HG03558 (cell line): ENCODE results near the gene GRK5.
"Not testable (repeated sequence)": the region's sequence is repeated elsewhere in the genome, so short reads cannot be mapped to it uniquely, and the experiment has no call there.

ENCODE experiments used
- ATAC-seq: cut with Tn5 transposase; IDR thresholded peaks from one replicate; pipeline ENCODE4 v1.9.1; 2021; ENCODE audit warnings: moderate number of reproducible peaks; ENCODE audit not compliant: unreplicated experiment; ENCODE audit errors: extremely low read depth

The GRK5 gene

GRCh38 chr10:119269737-119270136 lies 62.4 kb downstream of the GRK5 start:
- ATAC-seq = no peak

DNA sequence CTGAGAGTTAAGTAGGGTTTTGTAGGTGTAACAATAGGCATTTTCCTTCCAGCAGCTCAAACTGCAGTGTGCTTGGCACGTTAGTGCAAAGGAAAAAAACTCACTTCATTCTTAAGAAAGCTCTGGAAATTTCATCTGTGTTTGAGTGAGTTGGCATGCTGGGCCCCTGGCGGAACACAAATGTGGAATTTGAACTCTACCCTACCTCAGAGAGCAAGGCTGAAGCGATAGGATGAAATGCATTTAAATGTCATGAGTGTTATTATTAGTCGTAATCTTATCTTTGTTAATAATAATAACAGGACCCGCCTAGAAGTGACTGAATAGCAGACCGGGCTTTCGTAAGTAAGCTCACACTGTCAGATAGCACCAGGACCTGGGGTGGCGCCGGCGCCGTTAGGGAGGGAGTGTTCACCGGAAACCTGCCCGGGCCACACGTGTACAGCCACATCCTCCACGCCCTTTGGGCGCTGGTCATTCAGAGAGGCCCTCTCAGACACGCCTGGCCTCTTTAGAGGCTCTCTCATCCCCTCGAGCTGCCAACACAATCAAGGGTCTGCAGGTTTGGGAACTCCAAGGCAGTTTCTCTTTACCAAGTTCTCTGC lies 63.5 kb downstream of the GRK5 start:
- peak; percentile 41 for ATAC-seq

DNA sequence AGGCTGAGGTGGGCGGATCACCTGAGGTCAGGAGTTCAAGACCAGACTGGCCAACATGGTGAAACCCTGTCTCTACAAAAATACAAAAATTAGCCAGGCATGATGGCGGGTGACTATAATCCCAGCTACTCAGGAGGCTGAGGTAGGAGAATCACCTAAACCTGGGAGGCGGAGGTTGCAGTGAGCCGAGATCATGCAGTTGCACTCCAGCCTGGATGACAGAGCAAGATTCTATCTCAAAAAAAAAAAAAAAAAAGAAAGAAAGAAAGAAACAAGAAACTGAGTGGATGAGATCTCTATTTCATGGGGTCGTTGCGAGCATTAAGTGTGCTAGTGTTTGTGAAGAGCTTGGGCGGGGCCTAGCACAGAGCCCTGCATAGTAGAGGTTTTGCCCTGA lies 65.0 kb downstream of the GRK5 start:
- ATAC-seq = not testable (repeated sequence)

DNA sequence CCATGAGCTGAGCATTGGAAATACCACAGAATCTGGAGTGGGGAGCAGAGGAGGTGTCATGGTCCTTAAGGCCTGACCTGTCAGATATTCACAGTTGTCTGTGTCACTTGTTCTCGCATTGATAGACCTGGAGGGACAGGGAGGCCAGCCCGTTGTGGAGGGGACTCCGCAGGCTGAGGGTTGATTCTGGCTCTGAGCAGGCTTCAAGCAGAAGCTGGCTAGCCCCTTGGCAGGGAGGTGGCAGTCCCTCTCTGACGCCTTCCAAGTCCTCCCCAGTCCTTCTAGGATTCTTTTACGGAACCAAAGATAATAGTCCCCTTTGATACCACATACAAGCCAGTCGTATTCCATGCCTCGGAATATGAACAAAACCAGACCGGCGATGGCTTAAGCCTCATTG lies 65.4 kb downstream of the GRK5 start:
- no peak for ATAC-seq

DNA sequence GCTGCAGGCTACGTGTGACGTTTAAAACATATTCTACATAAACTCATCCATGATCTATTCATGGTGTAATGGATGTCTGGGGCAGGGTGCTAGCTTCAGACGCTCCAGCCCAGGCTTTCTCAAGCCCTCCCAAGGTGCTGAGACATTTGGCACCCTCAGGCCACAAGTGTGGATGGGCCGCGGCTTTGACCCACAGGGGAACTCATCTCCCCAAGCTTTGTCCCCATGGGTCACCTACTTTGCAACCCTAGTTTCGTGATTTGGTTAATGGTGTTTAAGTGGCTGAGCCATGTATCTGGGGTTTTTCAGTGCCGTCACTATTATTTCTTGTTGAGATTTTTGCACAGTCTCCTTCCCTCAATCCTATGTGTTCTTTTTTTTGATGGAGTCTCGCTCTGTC lies 66.0 kb downstream of the GRK5 start:
- ATAC-seq = no peak

GRCh38 chr10:119274519-119275045 lies 67.2 kb downstream of the GRK5 start:
- ATAC-seq = no peak

GRCh38 chr10:119275085-119275484 lies 67.7 kb downstream of the GRK5 start:
- no peak for ATAC-seq

- ATAC-seq = not testable (repeated sequence)
Observed at GRCh38 chr10:119276194-119276593, 68.8 kb downstream of the GRK5 start.

DNA sequence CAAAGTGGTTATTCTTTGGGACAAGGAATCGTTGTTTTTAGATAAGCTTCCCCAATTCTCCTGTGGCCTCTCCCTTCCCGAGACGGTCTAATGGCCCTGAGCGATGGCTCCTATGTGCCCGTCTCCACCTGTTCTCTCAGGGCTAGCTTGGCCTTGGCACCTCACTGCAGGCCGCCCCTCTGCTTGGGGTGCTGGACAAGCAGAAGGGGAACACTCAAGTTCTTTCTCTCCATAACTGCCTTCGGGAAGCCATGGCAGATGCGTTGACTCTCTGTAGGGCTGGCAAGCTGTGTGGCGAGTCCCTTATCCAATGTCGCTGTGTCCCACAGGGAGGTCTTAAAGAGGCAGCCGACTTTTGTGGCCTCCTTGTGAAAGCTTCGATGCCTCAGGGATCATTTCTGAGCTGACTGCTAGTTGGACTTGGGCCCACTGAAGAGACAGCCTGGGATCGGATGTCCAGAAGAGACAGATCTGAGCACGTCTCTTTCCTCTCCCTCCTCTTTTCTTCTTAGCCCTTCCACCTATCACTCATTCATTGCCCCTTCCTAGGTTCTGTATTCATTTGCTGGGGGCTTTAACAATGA lies 70.8 kb downstream of the GRK5 start:
- no peak for ATAC-seq

DNA sequence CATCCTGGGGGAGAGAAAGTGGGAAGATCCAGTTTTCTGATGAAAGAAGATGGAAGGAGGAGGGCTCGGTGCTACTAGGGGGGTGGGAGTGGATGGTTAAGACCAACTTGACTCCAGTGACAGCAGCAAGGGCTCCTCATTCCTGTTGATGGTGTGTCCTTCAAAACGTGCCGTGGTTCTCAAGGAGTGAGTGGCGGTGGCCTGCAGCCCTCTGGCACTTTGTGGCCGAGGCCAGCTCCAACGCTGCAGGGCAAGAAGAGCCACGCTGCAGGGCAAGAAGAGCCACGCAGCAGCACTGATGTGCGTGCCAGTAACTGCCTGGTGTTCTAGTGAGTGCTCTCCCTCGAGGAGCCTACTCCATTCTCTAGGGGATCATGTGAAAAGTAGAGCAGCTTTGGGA lies 72.1 kb downstream of the GRK5 start:
- ATAC-seq = no peak

GRCh38 chr10:119281581-119282071 lies 74.3 kb downstream of the GRK5 start:
- no peak for ATAC-seq

DNA sequence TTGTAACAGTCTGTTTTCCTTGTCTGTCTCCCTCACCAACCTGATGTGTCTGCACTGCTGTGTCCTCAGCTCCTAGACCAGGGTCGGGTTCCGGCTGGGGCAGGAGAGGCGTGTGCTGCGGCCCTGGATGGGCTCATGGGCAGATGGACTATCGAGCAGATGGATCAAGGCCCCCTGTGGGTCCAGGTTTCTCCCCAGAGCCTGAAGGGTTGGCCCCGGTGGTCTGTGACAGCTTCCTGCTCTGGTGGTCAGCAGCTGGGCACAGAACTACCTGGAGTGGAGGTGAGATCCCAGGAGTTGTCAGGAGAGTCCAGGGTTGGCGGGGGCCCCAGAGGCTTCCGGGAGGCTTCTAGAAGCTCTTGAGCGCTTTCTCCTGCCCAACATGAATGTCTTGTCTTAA lies 75.1 kb downstream of the GRK5 start:
- ATAC-seq = no peak

DNA sequence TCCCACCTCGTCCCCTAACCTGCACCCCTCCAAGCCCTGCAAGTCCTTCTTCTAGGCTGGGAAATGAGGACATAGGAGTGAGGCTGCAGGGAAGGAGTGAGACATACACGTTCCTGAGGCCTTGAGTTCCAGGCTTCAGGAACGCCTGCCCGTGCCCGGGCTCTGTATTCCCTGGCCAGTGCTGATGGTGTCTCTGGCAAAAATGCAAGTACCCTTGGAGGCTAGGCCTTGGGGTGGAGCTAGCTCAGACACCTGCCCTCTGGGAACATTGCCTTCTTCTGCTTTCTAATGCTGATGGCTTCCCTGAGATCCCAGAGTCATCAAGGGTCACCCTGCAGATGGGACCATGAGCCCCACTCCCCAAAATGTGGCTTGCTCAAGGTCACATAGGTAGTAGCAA lies 76.0 kb downstream of the GRK5 start:
- no peak for ATAC-seq

- peak; percentile 64 for ATAC-seq
Observed at GRCh38 chr10:119283818-119284217, 76.4 kb downstream of the GRK5 start.

DNA sequence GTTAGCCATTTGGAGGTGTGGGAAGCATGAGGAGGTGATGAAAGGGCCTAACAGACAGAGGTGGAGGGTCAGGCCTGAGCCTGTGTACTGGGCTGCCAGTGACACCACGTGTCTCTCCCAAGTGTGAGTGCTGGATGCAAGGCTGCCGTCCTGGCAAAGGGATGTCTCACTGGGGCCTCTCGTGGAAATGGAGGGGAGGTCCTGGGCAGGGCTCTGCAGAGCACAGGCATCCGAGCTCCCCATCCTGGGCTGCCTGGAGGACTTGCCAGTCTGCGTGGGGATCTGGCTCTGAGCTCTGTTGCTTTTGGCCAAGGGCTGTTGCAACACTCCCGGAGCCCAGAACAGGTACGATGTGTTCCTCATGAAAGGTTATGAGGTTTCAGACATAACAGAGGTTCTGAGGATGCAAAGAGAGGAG lies 77.3 kb downstream of the GRK5 start:
- ATAC-seq = no peak

- ATAC-seq = no peak
Observed at GRCh38 chr10:119285495-119286267, 78.3 kb downstream of the GRK5 start.

DNA sequence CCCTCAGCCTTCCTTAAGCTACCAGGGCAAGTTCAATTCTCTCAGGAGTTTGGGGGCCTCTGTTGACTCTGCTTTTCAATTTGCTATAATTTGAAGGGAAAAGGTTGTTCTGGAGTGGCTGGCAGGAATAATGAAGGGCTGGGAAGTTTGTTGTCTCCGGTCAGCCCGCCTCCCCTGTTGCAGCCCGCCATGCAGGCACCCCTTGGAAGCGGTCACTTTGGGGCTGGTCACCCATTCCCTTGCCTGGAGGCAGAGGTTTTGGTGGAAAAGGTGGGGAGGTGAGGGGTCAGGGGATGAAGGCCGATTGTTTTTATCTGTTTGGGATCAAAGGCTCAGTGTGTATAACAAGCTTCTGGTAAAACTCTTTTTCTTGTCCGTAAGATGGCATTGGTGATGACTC lies 79.1 kb downstream of the GRK5 start:
- ATAC-seq = no peak

GRCh38 chr10:119286983-119287633 lies 79.7 kb downstream of the GRK5 start:
- no peak for ATAC-seq

DNA sequence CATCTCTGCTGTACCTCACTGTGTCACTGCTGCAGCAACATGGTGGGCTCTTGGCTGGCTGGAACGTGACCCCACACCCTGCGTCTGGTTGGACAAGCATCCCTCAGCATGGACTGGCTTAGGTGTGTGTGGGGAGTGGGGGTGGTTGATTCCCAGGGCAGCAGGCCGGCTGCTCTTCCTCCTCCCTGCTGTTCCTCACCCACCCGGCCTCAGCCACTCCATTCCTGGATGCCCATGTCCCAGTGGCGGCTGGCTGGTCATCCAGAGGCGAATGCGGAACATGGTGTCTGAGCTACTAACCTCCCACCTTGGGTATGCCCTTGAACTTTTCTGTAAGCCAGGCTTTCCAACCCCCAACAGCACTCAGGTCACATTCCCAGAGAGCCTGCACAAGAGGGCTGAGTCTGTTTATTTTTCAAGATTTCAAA lies 81.2 kb downstream of the GRK5 start:
- no peak for ATAC-seq

GRCh38 chr10:119289227-119289920 lies 82.0 kb downstream of the GRK5 start:
- no peak for ATAC-seq
